Measurements from ENCODE around the gene LAMA3. TPM values are rescaled to one million over a fixed set of nuclear protein-coding genes. Genes with fewer than 3 reads are reported as not detected.

LAMA3 gene
- total and polyA plus RNA-seq, 2 of the 13 experiments (the other 11 are each of a cell fraction or from before 2014, with no cell fraction given), result 0.45 to 2.2 TPM

GRCh38 chr18:23872701-23873550, 183.7 kb downstream of the LAMA3 start (continued):
- TF ChIP-seq CENPT (CRISPR knock-in tag; IDR thresholded peaks at IDR 0.05; ENCODE audit: low read depth) (no peak), KLF9 (CRISPR knock-in tag; IDR thresholded peaks at IDR 0.05; ENCODE audit: low read depth) (no peak), SMARCC2 (IDR thresholded peaks at IDR 0.05) (no peak), BCLAF1 (IDR thresholded peaks at IDR 0.05) (no peak), RARA (CRISPR knock-in tag; IDR thresholded peaks at IDR 0.05) (no peak), SALL1 (CRISPR knock-in tag; IDR thresholded peaks at IDR 0.05) (peak; percentile 23; the same call in 1 of the 2 replicates), ZBTB26 (CRISPR knock-in tag; IDR thresholded peaks at IDR 0.05; ENCODE audit: borderline replicate concordance) (no peak), ZNF205 (CRISPR knock-in tag; IDR thresholded peaks at IDR 0.05) (no peak), TBL1XR1 (IDR thresholded peaks at IDR 0.05; ENCODE audit: borderline replicate concordance, low read length, partially characterized antibody) (no peak), ZNF207 (IDR thresholded peaks at IDR 0.05; ENCODE audit: borderline replicate concordance) (no peak), FIP1L1 (IDR thresholded peaks at IDR 0.05; ENCODE audit: borderline replicate concordance, insufficient read depth, low read depth, low read length) (no peak), SAP130 (CRISPR knock-in tag; IDR thresholded peaks at IDR 0.05; ENCODE audit: low read depth) (no peak), SKI (IDR thresholded peaks at IDR 0.05; ENCODE audit: partially characterized antibody) (no peak), ZNF747 (CRISPR knock-in tag; IDR thresholded peaks at IDR 0.05; ENCODE audit: borderline replicate concordance) (no peak), MTA3 (CRISPR knock-in tag; IDR thresholded peaks at IDR 0.05) (no peak), SIX4 (CRISPR knock-in tag; IDR thresholded peaks at IDR 0.05) (no peak), ZNF256 (CRISPR knock-in tag; conservative IDR thresholded peaks at IDR 0.05) (no peak), CCAR2 (optimal IDR thresholded peaks at IDR 0.05; ENCODE audit: low read depth, low read length) (no peak), ZNF232 (CRISPR knock-in tag; IDR thresholded peaks at IDR 0.05; ENCODE audit: borderline replicate concordance) (no peak)
- TF ChIP-seq, protein P1, sequence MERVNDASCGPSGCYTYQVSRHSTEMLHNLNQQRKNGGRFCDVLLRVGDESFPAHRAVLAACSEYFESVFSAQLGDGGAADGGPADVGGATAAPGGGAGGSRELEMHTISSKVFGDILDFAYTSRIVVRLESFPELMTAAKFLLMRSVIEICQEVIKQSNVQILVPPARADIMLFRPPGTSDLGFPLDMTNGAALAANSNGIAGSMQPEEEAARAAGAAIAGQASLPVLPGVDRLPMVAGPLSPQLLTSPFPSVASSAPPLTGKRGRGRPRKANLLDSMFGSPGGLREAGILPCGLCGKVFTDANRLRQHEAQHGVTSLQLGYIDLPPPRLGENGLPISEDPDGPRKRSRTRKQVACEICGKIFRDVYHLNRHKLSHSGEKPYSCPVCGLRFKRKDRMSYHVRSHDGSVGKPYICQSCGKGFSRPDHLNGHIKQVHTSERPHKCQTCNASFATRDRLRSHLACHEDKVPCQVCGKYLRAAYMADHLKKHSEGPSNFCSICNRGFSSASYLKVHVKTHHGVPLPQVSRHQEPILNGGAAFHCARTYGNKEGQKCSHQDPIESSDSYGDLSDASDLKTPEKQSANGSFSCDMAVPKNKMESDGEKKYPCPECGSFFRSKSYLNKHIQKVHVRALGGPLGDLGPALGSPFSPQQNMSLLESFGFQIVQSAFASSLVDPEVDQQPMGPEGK (CRISPR knock-in tag; IDR thresholded peaks at IDR 0.05), result no peak
- TF ChIP-seq, protein P2, sequence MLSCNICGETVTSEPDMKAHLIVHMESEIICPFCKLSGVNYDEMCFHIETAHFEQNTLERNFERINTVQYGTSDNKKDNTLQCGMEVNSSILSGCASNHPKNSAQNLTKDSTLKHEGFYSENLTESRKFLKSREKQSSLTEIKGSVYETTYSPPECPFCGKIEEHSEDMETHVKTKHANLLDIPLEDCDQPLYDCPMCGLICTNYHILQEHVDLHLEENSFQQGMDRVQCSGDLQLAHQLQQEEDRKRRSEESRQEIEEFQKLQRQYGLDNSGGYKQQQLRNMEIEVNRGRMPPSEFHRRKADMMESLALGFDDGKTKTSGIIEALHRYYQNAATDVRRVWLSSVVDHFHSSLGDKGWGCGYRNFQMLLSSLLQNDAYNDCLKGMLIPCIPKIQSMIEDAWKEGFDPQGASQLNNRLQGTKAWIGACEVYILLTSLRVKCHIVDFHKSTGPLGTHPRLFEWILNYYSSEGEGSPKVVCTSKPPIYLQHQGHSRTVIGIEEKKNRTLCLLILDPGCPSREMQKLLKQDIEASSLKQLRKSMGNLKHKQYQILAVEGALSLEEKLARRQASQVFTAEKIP (CRISPR knock-in tag; IDR thresholded peaks at IDR 0.05; ENCODE audit: borderline replicate concordance), result no peak
